HepG2 (cell line): ENCODE data around the gene ABTB2. TPM values are rescaled to one million over a fixed set of nuclear protein-coding genes. Genes with fewer than 3 reads are reported as not detected.
A peak's percentile ranks its signal among the peaks of the same experiment; 100 is the strongest.

Experiments used
- ATAC-seq: fragments of 200-7000 bp; cut with Tn5 transposase; 3 replicates; pipeline ENCODE4 v1.9.1; 2020; ENCODE audit warnings: mild to moderate bottlenecking, moderate library complexity
- BruUV-seq: library from RNA; stranded (reverse); fragments of 400-500 nt; replicated peaks from 2 replicates; lab custom pipeline; 2021; lab: Mats Ljungman, UMichigan
- CTCF ChIA-PET: fragments of 300-600 bp; formaldehyde crosslinking; extraction: SDS; loops from one replicate; lab custom pipeline; 2021; ENCODE audit warnings: low total read pairs, inconsistent platforms, low intra/inter-chr PET ratio; lab: Yijun Ruan, JAX
- POLR2A ChIA-PET: fragments of 350-600 bp; sonication (Branson Sonifier 250); formaldehyde crosslinking; loops from one replicate; lab custom pipeline; 2020; ENCODE audit warnings: antibody characterized with exemption, inconsistent platforms; lab: Yijun Ruan, JAX
- DNase-seq: peaks from one replicate; pipeline ENCODE4 v3.0.0-alpha.2; 2015; ENCODE audit warnings: low spot score
- FAIRE-seq: peaks from 3 replicates; lab custom pipeline; 2011; peaks lifted over from hg19 to GRCh38; lab: Jason Lieb, UNC
- H2AFZ ChIP-seq: one replicate; pipeline ENCODE4 v1.6.1; 2011; ENCODE audit warnings: low read length, inconsistent platforms
- H3K27ac ChIP-seq: fragments of 300-600 bp; 3 replicates; pipeline ENCODE4 v1.8.0; 2011; ENCODE audit warnings: mixed run types, mild to moderate bottlenecking, mixed read lengths, low read length, inconsistent platforms; ENCODE audit not compliant: insufficient read depth; ENCODE audit errors: extremely low read length
- H3K27me3 ChIP-seq, 2 experiments: fragments of 200-600 bp in 1 of 2; 2 replicates in 1 of 2; 3 replicates in 1 of 2; pipeline versions ENCODE4 v1.6.0 to v1.8.0; 2011; ENCODE audit warnings: low read length in 2 of 2, mild to moderate bottlenecking in 2 of 2, moderate library complexity in 2 of 2, inconsistent platforms in 1 of 2; ENCODE audit not compliant: insufficient read depth in 2 of 2, control insufficient read depth in 1 of 2
- H3K36me3 ChIP-seq, 2 experiments: fragments of 200-600 bp in 1 of 2; replicated peaks in 1 of 2; 2 replicates in 1 of 2; 3 replicates in 1 of 2; pipeline versions ENCODE4 v1.5.1 to v1.8.0; 2011; ENCODE audit warnings: low read length in 2 of 2, inconsistent platforms in 1 of 2; ENCODE audit not compliant: insufficient read depth in 2 of 2, control insufficient read depth in 1 of 2
- H3K4me1 ChIP-seq: 2 replicates; pipeline ENCODE4 v1.5.1; 2012; ENCODE audit warnings: low read length, inconsistent platforms; ENCODE audit not compliant: insufficient read depth
- H3K4me2 ChIP-seq: 2 replicates; pipeline ENCODE4 v1.6.0; 2011; ENCODE audit warnings: low read depth, low read length, inconsistent platforms
- H3K4me3 ChIP-seq, 3 experiments: fragments of 200-600 bp in 1 of 3; sonication (generic), shearing (Covaris generic) in 1 of 3; replicated peaks in 1 of 3; 2 replicates each; pipeline ENCODE4 v1.5.1; 2011 to 2016; ENCODE audit warnings: low read length in 3 of 3, inconsistent platforms in 2 of 3, low read depth in 2 of 3, mild to moderate bottlenecking in 2 of 3, control low read depth in 1 of 3, mixed read lengths in 1 of 3; ENCODE audit not compliant: insufficient read depth in 1 of 3
- H3K79me2 ChIP-seq: one replicate; pipeline ENCODE4 v1.6.1; 2011; ENCODE audit warnings: low read length, inconsistent platforms; ENCODE audit not compliant: insufficient read depth
- H3K9ac ChIP-seq: 2 replicates; pipeline ENCODE4 v1.6.0; 2011; ENCODE audit warnings: mild to moderate bottlenecking, low read depth, low read length, inconsistent platforms; ENCODE audit not compliant: insufficient read depth
- H3K9me3 ChIP-seq: 2 replicates; pipeline ENCODE4 v1.5.1; 2012; ENCODE audit warnings: mild to moderate bottlenecking, low read length
- H4K20me1 ChIP-seq: 2 replicates; pipeline ENCODE4 v1.6.0; 2011; ENCODE audit warnings: inconsistent platforms, mild to moderate bottlenecking, low read length, moderate library complexity; ENCODE audit not compliant: insufficient read depth
- HDAC6 ChIP-seq: fragments of 200-600 bp; sonication (generic); IDR thresholded peaks from 2 replicates; pipeline ENCODE4 v1.7.0; 2017; ENCODE audit warnings: mild to moderate bottlenecking, antibody characterized with exemption, low read length, low read depth
- SATB2 ChIP-seq: sonication (generic); formaldehyde crosslinking; IDR thresholded peaks from 2 replicates; pipeline ENCODE4 v1.5.0; 2020; ENCODE audit warnings: missing genetic modification reagents
- ZFP41 ChIP-seq: sonication (generic); formaldehyde crosslinking; IDR thresholded peaks from 2 replicates; pipeline ENCODE4 v1.4.0; 2020; ENCODE audit warnings: mild to moderate bottlenecking, missing genetic modification reagents, borderline replicate concordance
- ZNF460 ChIP-seq: sonication (generic); formaldehyde crosslinking; IDR thresholded peaks from 2 replicates; pipeline ENCODE4 v1.5.1; 2020; ENCODE audit warnings: missing genetic modification reagents, mild to moderate bottlenecking, borderline replicate concordance
- ZNF484 ChIP-seq: sonication (generic); formaldehyde crosslinking; IDR thresholded peaks from 2 replicates; pipeline ENCODE4 v1.5.1; 2020; ENCODE audit warnings: mild to moderate bottlenecking, low read depth, missing genetic modification reagents, borderline replicate concordance
- WGBS: methylation state at CpG from one replicate; pipeline ENCODE4 v1.1.6; 2017; ENCODE audit warnings: low lambda C conversion rate; 5-methylcytosine and 5-hydroxymethylcytosine counted together
- in situ Hi-C: cut with HindIII; loops from 2 replicates; pipeline ENCODE4 v1.10.0; 2017; ENCODE audit warnings: low pct_unique_long_range_greater_than_20kb; ENCODE audit not compliant: extremely low pct_ligation_motif_present
- intact Hi-C: fragments of 100-400 bp; cut with micrococcal nuclease; formaldehyde crosslinking; loops from one replicate; pipeline ENCODE4 v1.10.0; 2022; ENCODE audit not compliant: unreplicated experiment
- polyA plus RNA-seq, 8 experiments: library from polyadenylated mRNA; depleted of rRNA in 3 of 8; stranded (reverse) in 7 of 8; unstranded in 1 of 8; fragments of >200 nt; fragmentation: Illumina TruSeq in 4 of 8; extraction: Trizol in 4 of 8; gene quantifications; 2 replicates each; pipeline versions ENCODE4 v1.2.1 to v1.2.3, GENCODE V29; 2011 to 2016; ENCODE audit warnings: low read depth in 4 of 8, missing spikeins in 1 of 8, mixed read lengths in 1 of 8; ENCODE audit not compliant: insufficient read depth in 1 of 8
- total RNA-seq, 5 experiments: library from RNA; depleted of rRNA; stranded (reverse); fragments of >200 nt; fragmentation: Illumina TruSeq; extraction: Trizol; gene quantifications; 2 replicates each; pipeline ENCODE4 v1.2.3, GENCODE V29; 2016; ENCODE audit warnings: low read depth in 1 of 5

The ABTB2 gene
- total and polyA plus RNA-seq, 2 of the 13 experiments (the other 11 are each of a cell fraction or from before 2014, with no cell fraction given) = 5.1 to 15.4 TPM

DNA sequence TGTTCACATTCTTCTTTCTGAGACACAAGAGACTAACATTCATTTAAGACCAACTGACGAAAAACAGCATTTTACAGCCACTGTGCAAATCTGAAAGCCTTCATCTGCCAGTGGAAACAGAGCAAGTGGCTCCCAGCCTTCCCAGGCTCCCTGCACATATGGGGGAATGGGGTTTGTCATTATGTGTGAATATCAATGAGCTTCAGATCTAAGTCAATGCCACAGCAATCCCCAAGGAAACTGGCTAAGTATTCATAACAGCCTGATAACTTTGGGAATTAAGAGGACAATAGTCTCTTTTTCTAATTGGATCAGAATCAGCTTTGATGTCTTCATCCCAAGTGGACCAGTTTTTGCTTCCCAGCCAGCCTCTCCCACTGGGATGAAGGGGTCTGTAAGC, 66.9 kb downstream of the ABTB2 start:
- Histone ChIP-seq H3K27me3 (no peaks in the 10 kb centered on the region), H3K36me3 (peaks cover 0 to 1% of the 10 kb centered on the region in 2 experiments; a peak in 1 of 5 replicates), H2AFZ (no peak overlapping the region), H3K4me3 (no peak overlapping the region), H3K27ac (no peak overlapping the region), H4K20me1 (no peaks in the 10 kb centered on the region), H3K4me1 (peaks cover 17% of the 10 kb centered on the region), H3K9me3 (no peaks in the 10 kb centered on the region), H3K79me2 (no peaks in the 10 kb centered on the region), H3K9ac (no peak overlapping the region), H3K4me2 (no peak overlapping the region)
- no peak for ATAC-seq
- BruUV-seq = no TSS peak
- 97% methylated on average over 1 of the region's 1 CpG for WGBS
- DNase-seq = no peak
- in situ Hi-C loops (no loop called here), intact Hi-C loops (no loop called here)
- ChIA-PET CTCF (no interaction called here), POLR2A (no interaction called here)
- no peak for TF ChIP-seq ZNF484
- no peak for FAIRE-seq

DNA sequence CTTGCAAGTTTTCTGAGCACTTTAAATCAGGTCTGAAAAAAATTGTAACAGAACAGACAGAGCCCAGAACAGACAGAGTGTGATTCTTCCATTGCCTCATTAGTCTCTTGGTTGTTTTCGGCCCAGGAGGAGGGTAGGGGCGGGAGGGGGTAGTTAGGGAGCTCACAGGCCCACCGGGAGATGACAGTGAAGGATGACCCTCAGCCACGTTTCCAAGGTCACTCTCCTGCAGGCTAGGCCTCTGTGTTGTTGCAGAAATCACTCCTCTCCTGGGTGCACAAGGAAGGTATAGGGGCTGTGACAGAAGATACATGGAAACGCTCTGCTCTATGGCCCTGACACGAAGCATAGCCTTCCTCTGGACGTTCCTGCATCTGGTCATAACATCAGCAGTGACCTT, 69.3 kb downstream of the ABTB2 start:
- Histone ChIP-seq H3K4me2 (no peak overlapping the region), H3K36me3 (peaks cover 0 to 1% of the 10 kb centered on the region in 2 experiments; a peak in 1 of 5 replicates), H4K20me1 (no peaks in the 10 kb centered on the region), H3K27me3 (no peaks in the 10 kb centered on the region), H3K27ac (no peak overlapping the region), H3K9me3 (no peaks in the 10 kb centered on the region), H2AFZ (no peak overlapping the region), H3K79me2 (no peaks in the 10 kb centered on the region), H3K9ac (no peak overlapping the region), H3K4me1 (peaks cover 17% of the 10 kb centered on the region), H3K4me3 (no peak overlapping the region)
- BruUV-seq = no TSS peak
- no peak for TF ChIP-seq ZNF460
- TF ChIP-seq ZFP41 (CRISPR knock-in tag) = no peak
- TF ChIP-seq HDAC6 = no peak
- TF ChIP-seq SATB2 (CRISPR knock-in tag) = no peak
- DNase-seq (no peak), ATAC-seq (peak; percentile 34; the same call in 2 of the 3 replicates), FAIRE-seq (no peak)
- intact Hi-C loops = no loop called here
- WGBS = 64% methylated on average over 7 of the region's 7 CpGs
- in situ Hi-C loops = no loop called here
- ChIA-PET POLR2A (no interaction called here), CTCF (no interaction called here)
